T1000 (cell line): ENCODE data around the gene PMP22.

Experiments
- DNase-seq: peaks from one replicate; lab custom pipeline; 2025; ENCODE audit warnings: mixed read lengths; lab: John Stamatoyannopoulos, UW

The PMP22 gene

GRCh38 chr17:15265131-15265530 lies at the start of gene PMP22:
Gene PMP22 (minus strand): TSS chr17:15265326. CDS start chr17:15260727, 4,599 bp downstream.
- no peak for DNase-seq

GRCh38 chr17:15311996-15312395 lies 46.9 kb upstream of the PMP22 start:
- no peak for DNase-seq

GRCh38 chr17:15309793-15310192 lies 44.7 kb upstream of the PMP22 start:
- no peak for DNase-seq

DNA sequence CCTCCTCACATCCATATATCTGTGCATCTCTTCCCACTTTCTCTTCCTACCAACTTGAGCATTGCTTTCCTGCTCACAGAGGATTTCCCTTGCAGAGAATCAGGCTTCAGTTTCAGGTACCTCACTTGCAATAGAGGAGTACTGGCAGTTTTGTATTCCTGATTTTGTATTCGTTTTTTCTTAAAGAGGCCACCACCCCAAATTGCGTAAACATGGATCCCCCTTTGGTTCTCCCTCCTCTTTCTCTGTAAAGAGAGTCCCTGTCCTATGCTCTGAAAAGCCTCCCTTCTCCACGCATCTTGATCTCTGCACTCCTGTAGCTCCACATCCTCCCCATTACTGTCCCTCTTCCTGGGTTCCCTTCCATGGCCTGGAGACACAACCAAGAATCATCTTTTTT lies 44.1 kb upstream of the PMP22 start:
- DNase-seq = no peak

GRCh38 chr17:15308758-15309157 lies 43.6 kb upstream of the PMP22 start:
- no peak for DNase-seq

DNA sequence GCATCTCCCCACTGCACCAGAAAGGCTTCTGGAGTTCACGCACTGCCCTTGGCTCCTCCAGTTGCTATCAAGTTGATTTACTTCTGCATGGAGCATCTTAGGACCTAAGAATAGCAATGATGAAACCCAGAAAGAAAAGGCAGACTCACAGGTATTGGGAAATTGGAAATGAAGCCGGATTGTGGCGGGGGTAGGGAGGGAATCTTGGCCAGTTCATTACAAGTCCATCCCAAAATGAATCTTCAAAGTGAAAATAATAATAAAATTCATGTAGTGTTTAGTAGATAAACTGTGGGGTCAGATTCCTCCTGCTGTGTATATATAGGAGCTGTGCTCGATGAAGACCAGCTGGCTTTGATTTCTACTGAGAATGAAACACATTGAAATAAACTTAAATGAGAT lies 42.6 kb upstream of the PMP22 start:
- no peak for DNase-seq

GRCh38 chr17:15303851-15304250 lies 38.7 kb upstream of the PMP22 start:
- DNase-seq = no peak

DNA sequence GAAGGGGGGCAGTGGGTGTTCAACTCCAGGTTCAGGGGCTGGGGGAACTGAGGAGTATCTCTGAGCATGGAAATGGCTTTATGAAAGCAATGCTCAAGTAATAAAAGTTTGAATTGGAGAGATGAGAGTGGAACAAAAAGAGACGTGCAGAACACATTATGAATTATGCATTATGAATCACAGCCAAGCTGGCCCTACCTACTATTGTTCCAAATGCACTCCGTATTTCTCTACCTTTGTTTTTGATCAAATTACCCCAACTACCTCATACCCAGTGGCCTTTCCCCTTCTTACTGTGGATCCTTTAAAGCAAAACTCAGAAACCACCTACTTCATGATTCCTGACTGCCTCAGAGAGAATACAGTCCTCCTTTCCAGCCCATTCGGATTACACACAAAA lies 38.1 kb upstream of the PMP22 start:
- DNase-seq = no peak

- DNase-seq = no peak
Observed at GRCh38 chr17:15301845-15302244, 36.7 kb upstream of the PMP22 start.

GRCh38 chr17:15298176-15298575 lies 33.0 kb upstream of the PMP22 start:
- no peak for DNase-seq

GRCh38 chr17:15293558-15293957 lies 28.4 kb upstream of the PMP22 start:
- DNase-seq = no peak

DNA sequence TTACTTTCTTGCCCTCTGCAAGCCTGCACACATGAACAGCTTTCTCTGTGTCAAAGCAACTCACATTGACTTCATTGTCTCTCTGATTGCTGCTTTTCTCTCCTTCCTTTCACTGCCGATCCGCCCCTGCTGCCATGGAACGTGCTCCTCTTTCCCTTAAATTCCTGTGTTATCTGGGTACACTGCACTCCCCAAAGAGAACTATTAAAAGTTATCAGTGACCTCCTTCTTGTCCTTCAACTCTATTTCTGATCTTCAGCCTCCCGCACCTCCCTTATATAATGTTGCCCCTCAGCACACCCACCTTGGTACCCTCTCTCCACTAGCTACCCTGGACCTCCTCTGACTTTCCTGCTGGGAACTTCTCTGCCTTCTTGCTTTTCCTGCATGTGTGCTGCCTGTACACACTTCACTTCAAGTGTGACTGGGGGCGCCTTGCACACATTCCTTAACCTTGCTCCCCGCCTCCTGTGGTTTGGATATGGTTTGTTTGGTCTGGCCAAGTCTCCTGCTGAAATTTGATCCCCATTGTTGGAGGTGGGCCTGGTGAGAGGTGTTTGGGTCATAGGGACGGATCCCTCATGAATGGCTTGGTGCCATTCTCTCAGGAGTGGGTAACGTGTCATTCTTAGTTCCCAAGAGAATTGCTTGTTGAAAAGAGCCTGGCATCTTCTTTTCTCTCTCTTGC lies 26.7 kb upstream of the PMP22 start:
- DNase-seq = no peak

- DNase-seq = no peak
Observed at GRCh38 chr17:15290605-15291004, 25.5 kb upstream of the PMP22 start.

GRCh38 chr17:15289285-15290183 lies 24.4 kb upstream of the PMP22 start:
- peak; percentile 47 for DNase-seq

- DNase-seq = no peak
Observed at GRCh38 chr17:15288859-15289258, 23.7 kb upstream of the PMP22 start.

DNA sequence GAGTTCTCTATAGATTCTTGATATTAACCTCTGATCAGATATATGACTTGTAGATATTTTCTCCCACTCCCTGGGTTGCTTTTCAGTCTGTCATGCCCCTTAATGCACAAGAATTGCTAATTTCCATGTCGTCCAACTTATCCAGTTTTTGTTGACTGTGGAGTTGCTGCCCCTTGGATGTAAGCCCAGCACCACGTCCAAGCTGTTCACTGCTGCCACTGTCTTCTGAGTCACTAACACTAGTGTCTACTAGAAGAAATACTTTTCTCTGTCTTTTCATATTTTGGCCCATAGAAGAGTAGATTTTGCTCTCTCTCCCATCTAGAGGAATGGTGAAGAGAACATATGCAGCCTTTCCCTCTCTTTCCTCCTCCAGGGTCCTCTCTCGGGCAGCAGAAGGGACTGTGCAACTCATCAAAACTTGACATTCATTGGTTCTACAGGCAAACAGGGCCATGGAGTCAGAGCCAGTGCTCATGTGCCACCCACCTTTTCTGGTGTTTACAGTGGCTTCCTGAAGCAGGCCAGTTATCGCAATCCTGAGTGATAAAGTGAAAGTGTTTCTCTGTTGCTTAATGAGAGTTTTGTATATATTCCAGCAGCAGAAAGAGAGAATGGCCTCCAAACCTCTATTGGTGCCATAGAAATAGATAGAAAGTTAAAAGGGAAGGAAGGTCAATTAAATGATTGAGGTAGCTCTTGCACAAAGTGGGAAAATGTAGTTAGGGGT lies 22.6 kb upstream of the PMP22 start:
- no peak for DNase-seq

DNA sequence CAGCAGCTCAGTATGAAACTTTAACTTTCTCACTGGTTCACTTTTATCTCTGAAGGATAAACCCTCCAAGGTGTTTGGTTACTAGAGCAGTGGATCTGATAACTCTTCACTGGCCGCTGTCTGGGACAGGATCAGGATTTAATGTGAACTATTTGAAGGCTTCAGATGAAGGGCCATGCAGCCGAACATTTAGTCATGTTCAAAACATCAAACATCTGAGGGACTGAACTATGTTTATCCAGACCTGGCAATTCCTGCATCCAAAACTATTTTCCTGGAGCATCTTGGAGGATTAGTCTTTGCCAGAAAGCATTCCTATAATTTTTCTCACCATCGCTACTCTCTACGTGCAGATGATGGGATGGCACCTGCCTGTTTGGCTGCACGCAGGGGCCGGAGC lies 20.3 kb upstream of the PMP22 start:
- DNase-seq = no peak

DNA sequence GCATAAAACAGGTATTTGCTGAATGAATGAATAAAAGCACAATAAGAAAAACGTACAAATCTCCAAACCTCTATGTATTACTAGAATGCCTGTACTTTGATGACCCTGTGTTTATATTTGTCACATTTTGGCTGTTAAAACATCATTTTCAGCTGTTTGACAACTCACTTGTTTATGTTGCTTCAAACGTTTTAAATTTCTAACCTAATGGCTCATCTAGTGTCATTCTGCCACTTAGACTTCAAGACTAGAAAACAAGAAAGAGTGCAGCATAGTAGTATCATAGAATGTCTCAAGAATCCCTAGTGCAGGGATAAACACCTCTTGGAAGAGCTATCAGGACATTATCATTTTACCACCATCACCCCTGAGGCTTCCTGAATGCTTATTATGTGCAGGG lies 19.4 kb upstream of the PMP22 start:
- DNase-seq = no peak

GRCh38 chr17:15284107-15284506 lies 19.0 kb upstream of the PMP22 start:
- no peak for DNase-seq

DNA sequence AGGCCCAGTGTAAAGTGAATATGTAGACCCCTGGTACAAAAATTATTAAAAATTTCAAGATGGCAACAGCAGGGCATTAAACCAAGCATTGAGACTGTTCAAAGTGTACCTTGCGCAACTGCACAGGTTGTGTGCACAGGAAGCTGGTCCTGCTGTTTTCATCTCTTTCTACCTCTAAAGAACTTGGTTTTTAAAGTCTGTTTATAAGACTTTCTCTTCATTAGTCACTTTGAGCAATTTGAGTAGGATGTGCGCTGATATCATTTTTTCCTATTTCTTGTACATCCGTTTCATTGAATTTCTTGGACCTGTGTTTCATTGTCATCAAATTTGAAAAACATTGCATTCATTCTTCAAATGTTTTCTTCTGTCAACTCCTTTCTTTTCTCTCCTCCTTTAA lies 16.8 kb upstream of the PMP22 start:
- DNase-seq = no peak

- peak; percentile 69 for DNase-seq
Observed at GRCh38 chr17:15278924-15279477, 13.9 kb upstream of the PMP22 start.

DNA sequence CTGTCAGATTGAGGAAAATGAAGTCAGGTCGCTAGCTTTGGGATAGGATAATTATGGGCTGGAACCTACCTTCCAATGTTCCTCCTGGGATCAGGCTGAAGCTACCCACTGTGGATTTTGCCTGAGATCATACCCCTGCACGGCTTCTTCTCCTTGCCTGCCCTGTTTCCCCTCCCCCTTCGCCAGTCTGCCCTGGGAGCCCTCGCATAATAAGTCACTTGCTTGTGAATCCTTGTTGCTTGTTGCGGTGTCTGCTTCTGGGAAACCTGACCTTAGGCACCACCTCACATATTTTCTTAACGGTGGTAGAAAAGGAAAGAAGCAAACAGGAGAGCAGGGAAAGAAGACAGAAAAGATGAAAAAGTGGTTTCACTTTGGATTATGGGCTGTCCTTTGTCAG lies 13.3 kb upstream of the PMP22 start:
- no peak for DNase-seq
